Ascending aorta (tissue), 2 donors: Measurements from ENCODE around the gene SMS. TPM values are rescaled to one million over a fixed set of nuclear protein-coding genes. Genes with fewer than 3 reads are reported as not detected.
"Not testable (repeated sequence)": the region's sequence is repeated elsewhere in the genome, so short reads cannot be mapped to it uniquely, and the experiment has no call there.

ENCODE experiments used
- DNase-seq, 2 donors: peaks; one replicate each; pipeline ENCODE4 v3.0.0-alpha.2; 2019; ENCODE audit warnings: low spot score in 2 of 2
- H3K27ac ChIP-seq, 2 donors: fragments of 200-600 bp; sonication (generic); one replicate each; pipeline ENCODE4 v1.5.1; 2016 to 2017; ENCODE audit warnings: mild to moderate bottlenecking in 1 of 2
- H3K27me3 ChIP-seq: fragments of 200-600 bp; sonication (generic); one replicate; pipeline ENCODE4 v1.5.1; 2017
- H3K36me3 ChIP-seq, 2 donors: fragments of 200-600 bp; sonication (generic); one replicate each; pipeline ENCODE4 v1.5.1; 2016
- H3K4me1 ChIP-seq, 2 donors: fragments of 200-600 bp; sonication (generic); one replicate each; pipeline ENCODE4 v1.5.1; 2016 to 2017; ENCODE audit warnings: mild to moderate bottlenecking in 1 of 2
- H3K4me3 ChIP-seq, 2 donors: fragments of 200-600 bp; sonication (generic); one replicate each; pipeline ENCODE4 v1.5.1; 2016 to 2017; ENCODE audit warnings: mild to moderate bottlenecking in 1 of 2
- H3K9me3 ChIP-seq, 2 donors: fragments of 200-600 bp; sonication (generic); one replicate each; pipeline ENCODE4 v1.5.1; 2016
- intact Hi-C: fragments of 100-400 bp; cut with DNase I; formaldehyde crosslinking; loops from one replicate; pipeline ENCODE4 v1.15.1; 2023
- total RNA-seq: library from RNA; depleted of rRNA; stranded (reverse); fragments of >200 nt; gene quantifications from one replicate; pipeline ENCODE4 v1.1.0, GENCODE V29; 2016
- TF ChIP-seq, protein P1 (sequence below), 3 experiments: fragments of 200-600 bp in 2 of 3; fragments of 450-650 bp in 1 of 3; sonication (generic) in 2 of 3; IDR thresholded peaks; one replicate each; pipeline ENCODE4 v1.5.1; 2016 to 2019; ENCODE audit warnings: antibody characterized with exemption in 3 of 3, mild to moderate bottlenecking in 1 of 3, moderate library complexity in 1 of 3

Gene SMS
- total RNA-seq, 1 donor from 2014 or later = 35.1 TPM

DNA sequence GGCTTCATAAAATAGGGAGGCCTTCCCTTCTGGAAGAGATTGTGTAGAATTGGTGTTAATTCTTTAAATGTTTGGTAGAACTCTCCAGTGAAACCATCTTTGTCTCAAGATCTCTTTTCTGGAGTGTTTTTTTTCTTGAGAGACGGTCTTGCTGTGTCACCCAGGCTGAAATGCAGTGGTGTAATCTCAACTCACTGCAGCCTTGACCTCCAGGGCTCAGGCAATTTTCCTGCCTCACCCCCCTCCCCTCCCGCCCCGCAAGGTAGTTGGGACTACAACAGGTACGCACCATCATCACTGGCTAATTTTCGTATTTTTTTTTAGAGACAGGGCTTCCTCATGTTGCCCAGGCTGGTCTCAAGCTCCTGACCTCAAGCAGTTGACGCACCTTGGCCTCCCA is 12.1 kb downstream of the SMS start:
- intact Hi-C loops = no loop called here

DNA sequence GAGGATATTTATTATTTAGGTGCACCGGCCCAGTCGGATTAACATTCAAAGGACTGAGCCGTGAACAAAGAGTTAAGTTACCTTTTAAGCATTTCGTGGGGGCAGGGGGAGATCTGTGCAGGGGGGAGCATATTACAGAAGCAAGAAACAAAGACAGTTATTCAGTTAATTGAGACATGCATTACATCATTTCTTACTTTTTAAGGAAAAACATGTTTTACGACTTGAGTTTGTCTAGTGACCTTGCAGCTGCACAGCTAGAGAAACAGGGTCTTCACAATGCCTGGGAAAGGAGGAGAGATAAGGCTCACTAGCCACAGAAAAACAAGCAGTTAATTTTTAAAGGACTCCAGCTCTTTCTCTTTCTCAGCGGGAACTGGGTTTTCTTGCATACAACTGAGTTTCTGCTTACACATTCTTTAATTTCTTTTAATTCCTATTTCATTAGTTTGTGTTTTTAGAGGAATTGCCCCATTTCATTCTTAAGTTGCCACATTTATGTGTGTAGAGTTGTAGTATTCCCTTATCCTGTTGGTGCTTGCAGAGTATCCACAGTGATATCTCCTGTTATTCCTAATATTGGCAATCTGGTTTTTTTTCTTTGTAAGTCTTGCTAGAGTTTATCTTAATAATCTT is 12.8 kb downstream of the SMS start:
- H3K27ac ChIP-seq, H3K9me3 ChIP-seq, H3K36me3 ChIP-seq, H3K27me3 ChIP-seq, H3K4me1 ChIP-seq, H3K4me3 ChIP-seq, DNase-seq, intact Hi-C loops: not testable (repeated sequence)

More for the DNA sequence above, 12.1 kb downstream of the SMS start:
- TF ChIP-seq, protein P1, sequence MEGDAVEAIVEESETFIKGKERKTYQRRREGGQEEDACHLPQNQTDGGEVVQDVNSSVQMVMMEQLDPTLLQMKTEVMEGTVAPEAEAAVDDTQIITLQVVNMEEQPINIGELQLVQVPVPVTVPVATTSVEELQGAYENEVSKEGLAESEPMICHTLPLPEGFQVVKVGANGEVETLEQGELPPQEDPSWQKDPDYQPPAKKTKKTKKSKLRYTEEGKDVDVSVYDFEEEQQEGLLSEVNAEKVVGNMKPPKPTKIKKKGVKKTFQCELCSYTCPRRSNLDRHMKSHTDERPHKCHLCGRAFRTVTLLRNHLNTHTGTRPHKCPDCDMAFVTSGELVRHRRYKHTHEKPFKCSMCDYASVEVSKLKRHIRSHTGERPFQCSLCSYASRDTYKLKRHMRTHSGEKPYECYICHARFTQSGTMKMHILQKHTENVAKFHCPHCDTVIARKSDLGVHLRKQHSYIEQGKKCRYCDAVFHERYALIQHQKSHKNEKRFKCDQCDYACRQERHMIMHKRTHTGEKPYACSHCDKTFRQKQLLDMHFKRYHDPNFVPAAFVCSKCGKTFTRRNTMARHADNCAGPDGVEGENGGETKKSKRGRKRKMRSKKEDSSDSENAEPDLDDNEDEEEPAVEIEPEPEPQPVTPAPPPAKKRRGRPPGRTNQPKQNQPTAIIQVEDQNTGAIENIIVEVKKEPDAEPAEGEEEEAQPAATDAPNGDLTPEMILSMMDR (IDR thresholded peaks at IDR 0.05) = no peak
- no peak overlapping the region for H3K27ac ChIP-seq
- no peak overlapping the region for H3K4me3 ChIP-seq
- peaks cover 0 to 3% of the 10 kb centered on the region in 2 donors for H3K4me1 ChIP-seq
- H3K27me3 ChIP-seq = no peaks in the 10 kb centered on the region
- no peaks in the 10 kb centered on the region for H3K9me3 ChIP-seq
- DNase-seq = no peak
- H3K36me3 ChIP-seq = no peaks in the 10 kb centered on the region

DNA sequence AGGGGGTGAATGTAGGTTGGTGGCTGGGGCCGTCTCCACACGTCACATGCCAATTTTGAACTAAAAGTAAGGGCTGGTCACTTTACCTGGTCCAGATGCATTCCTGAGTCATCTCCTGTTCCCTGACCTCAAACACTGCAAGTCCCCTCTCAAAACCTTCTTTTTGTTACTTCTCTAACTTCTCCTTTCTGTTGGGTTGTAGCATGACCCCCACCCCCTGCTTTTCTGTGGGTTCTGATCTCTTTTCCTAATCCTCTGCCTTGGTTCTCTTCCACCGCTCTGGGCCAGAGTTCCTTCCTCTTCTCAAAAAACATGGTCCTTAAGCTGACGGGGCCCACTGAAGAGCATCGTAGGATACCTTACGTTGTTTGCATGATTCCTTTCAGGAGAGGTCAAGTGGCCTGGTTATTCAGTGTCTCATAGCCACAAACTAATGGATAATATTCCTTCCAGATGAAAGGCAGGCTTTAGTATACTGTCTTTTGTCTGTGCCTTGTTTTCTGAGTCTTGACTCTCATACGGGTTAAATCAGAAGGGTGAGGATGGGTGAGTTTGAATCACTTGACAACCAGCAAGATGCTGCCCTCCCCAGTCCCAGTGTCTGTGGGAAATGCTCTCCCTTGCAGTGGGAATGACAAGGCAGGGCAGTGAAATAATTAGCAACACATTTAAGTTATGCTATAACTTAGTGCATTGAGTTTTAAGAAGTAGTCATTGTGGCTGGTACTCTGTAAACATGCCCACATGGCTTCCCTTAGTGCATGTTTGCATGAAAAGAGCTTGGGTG is 15.1 kb downstream of the SMS start:
- no peak overlapping the region for H3K27ac ChIP-seq
- TF ChIP-seq, protein P1 (IDR thresholded peaks at IDR 0.05) = no peak
- no peaks in the 10 kb centered on the region for H3K27me3 ChIP-seq
- no peaks in the 10 kb centered on the region for H3K9me3 ChIP-seq
- H3K36me3 ChIP-seq = no peaks in the 10 kb centered on the region
- no peak overlapping the region for H3K4me3 ChIP-seq
- DNase-seq = no peak
- intact Hi-C loops = no loop called here
- H3K4me1 ChIP-seq = no peaks in the 10 kb centered on the region

DNA sequence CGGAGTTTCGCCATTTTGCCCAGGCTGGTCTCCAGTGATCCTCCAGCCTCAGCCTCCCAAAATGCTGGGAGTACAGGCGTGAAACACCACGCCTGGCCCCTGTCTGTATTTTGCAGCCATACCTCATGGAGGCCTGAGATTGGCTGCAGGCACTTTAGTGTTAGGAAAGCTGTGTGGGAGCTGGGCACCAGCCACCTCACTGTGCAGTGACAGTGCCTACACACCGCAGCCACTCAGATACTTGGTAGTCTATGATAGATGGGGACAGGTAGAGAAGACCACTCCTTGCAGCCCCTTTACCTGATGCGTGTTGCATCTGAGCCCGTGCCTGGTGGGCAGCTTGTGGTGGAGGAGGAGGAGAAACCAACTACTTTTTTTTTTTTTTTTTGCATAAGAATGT is 16.3 kb downstream of the SMS start:
- intact Hi-C loops = no loop called here

DNA sequence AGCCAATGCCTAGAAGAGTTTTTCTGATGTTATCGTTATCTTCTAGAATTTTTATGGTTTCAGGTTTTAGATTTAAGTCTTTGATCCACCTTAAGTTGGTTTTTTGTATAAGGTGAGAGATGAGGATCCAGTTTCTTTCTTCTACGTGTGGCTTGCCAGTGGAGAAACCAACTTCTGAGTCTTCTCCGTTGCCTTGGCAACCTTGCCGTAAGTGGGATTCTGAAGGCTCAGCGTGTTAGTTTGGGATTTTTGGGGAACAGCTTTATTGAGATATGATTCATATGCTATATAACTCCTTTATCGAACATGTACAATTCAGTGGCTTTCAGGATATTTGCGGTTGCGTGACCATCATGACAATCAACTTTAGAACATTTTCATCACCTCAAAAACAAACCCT is 17.7 kb downstream of the SMS start:
- Histone ChIP-seq H3K4me3 (no peak overlapping the region), H3K27me3 (no peaks in the 10 kb centered on the region), H3K4me1 (peaks cover 0 to 3% of the 10 kb centered on the region in 2 donors), H3K36me3 (no peaks in the 10 kb centered on the region), H3K9me3 (no peaks in the 10 kb centered on the region), H3K27ac (no peak overlapping the region)
- intact Hi-C loops = no loop called here
- no peak for DNase-seq
- TF ChIP-seq, protein P1 (IDR thresholded peaks at IDR 0.05) = no peak

More for the DNA sequence above, 16.3 kb downstream of the SMS start:
- H3K27ac ChIP-seq = no peak overlapping the region
- TF ChIP-seq, protein P1 (IDR thresholded peaks at IDR 0.05) = no peak
- no peaks in the 10 kb centered on the region for H3K9me3 ChIP-seq
- H3K4me1 ChIP-seq = no peaks in the 10 kb centered on the region
- DNase-seq = no peak
- H3K27me3 ChIP-seq = no peaks in the 10 kb centered on the region
- no peaks in the 10 kb centered on the region for H3K36me3 ChIP-seq
- H3K4me3 ChIP-seq = no peak overlapping the region

DNA sequence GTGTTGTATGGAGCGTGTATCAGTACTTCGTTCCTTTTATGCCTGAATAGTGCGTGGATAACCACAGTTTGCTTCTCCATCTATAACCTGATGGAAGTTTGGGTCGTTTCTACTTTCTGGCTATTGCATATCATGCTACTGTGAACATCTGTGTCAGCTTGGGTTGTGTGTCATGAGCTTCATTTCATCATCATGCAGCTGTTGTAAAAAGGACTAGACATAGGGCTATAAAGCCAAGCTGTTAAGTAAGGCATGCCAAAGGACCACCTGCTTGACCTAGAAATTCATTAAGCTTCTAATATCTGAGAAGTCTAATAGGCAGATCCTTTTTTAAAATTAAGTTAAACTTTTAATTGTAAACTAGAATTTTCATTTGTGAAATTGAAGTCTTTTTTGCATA is 18.4 kb downstream of the SMS start:
- no peaks in the 10 kb centered on the region for H3K36me3 ChIP-seq
- no peak for DNase-seq
- no peaks in the 10 kb centered on the region for H3K27me3 ChIP-seq
- no peaks in the 10 kb centered on the region for H3K9me3 ChIP-seq
- no peak overlapping the region for H3K27ac ChIP-seq
- H3K4me1 ChIP-seq = peaks cover 0 to 3% of the 10 kb centered on the region in 2 donors
- intact Hi-C loops = no loop called here
- H3K4me3 ChIP-seq = no peak overlapping the region
- TF ChIP-seq, protein P1 (IDR thresholded peaks at IDR 0.05) = no peak
